COR-L47 (cell line): ENCODE data around the gene KRT5.
"Not testable (repeated sequence)": the region's sequence is repeated elsewhere in the genome, so short reads cannot be mapped to it uniquely, and the experiment has no call there.

Source experiments
- DNase-seq: peaks from one replicate; lab custom pipeline; 2025; lab: John Stamatoyannopoulos, UW

KRT5 gene

DNA sequence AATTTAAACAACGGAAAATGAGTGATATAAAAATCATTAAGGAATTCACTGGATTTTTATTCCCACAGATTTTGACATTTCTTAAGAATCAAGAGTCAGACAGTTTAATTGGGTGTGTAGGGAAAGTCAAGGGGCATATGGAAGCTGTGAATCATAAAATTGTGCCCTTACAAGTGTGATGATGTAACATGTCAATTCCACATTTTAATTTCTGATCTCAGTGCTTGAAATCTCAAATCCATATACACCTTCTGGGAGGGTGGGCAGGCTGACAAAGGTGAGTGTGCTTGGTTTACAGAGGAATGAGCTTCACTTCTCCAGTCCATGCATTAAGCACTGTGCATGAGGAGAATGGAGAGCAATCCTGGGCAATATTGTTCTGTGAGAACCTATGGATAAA lies 26.1 kb downstream of the KRT5 start:
- no peak for DNase-seq

GRCh38 chr12:52493172-52493571 lies 27.0 kb downstream of the KRT5 start, which contains the start of gene KRT6A:
KRT6A (minus strand) TSS chr12:52493257; CDS start chr12:52493188, 69 bp downstream.
- no peak for DNase-seq

DNA sequence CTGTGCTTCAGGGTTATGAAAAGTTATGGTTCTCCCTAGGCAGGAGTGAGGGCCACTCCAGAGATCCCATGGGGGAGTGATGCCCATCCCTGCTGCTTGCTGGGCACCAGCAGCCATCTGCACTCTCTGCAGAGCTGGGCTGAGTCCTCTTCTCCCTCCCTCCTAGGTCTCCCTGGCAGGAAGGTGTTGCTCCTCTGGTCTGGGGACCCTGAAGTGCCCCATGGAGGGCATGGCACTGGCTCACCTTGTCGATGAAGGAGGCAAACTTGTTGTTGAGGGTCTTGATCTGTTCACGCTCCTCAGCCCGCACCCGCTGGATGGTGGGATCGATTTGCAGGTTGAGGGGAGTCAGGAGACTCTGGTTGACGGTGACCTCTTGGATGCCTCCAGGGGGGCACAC lies 27.8 kb downstream of the KRT5 start:
- DNase-seq: not testable (repeated sequence)

GRCh38 chr12:52491495-52491894 lies 28.7 kb downstream of the KRT5 start:
- not testable (repeated sequence) for DNase-seq

- DNase-seq: no peak
Observed at GRCh38 chr12:52488736-52489135, 31.5 kb downstream of the KRT5 start.

GRCh38 chr12:52487744-52488443 lies 32.3 kb downstream of the KRT5 start:
- not testable (repeated sequence) for DNase-seq

- DNase-seq: no peak
Observed at GRCh38 chr12:52487211-52487610, 33.0 kb downstream of the KRT5 start.

- DNase-seq: no peak
Observed at GRCh38 chr12:52486166-52487105, 33.8 kb downstream of the KRT5 start.

DNA sequence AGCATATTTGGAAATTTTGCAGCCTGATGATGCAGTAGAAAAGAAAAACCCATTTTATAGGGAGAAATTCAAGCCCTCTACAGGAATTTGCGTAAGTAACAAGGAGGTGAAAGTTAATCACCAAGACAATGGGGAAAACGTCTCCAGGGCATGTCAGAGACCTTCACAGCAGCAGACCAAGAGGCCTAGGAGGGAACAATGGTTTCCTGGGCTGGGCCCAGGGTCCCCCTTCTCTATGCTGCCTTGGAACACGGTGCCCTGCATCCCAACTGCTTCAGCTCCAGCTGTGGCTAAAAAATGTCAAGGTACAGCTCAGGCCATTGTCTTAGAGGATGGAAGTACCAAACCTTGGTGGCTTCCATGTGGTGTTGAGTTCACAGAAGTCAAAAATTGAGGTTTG lies 40.1 kb downstream of the KRT5 start:
- no peak for DNase-seq

GRCh38 chr12:52477651-52478050 lies 42.5 kb downstream of the KRT5 start:
- DNase-seq: no peak

DNA sequence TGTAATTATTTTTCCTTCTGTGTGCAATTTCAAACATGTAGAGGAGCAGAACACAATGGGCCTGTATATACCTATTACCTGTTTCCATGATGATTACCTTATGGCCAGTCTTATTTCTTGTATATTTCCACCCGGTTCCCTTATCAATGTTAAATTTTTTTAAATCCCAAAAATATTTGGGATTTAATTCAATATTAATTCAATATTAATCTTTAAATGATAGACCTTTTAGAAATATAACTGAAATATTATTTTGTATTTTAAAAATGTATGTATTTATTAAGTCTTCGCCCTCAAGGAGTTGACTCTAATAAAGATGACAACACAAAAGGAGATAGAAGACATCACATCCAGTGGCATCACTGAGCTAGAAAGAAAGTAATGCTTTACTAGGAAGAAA lies 46.0 kb downstream of the KRT5 start:
- DNase-seq: no peak

GRCh38 chr12:52473768-52474167 lies 46.4 kb downstream of the KRT5 start, which contains the start of gene KRT6C:
KRT6C (minus strand) TSS chr12:52473805; CDS start chr12:52473737, 68 bp downstream.
- no peak for DNase-seq

DNA sequence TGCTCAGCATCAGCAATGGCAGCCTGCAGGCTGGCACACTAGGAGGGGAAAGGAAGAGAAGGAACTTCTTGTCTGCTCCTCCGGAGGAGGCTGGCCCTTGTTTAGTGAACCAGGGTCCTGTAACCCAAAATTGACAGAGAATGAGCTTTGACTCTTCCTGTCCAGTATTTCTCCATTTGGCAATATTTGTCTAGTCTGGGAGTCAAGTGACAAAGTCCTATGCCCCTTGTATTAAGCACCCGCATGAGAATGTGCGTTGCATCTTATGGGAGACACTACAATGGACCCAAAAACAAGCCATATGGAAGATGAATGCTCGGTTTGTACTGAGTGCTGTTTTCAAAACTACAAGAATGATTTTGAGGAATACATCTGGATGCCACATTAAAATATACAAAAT lies 50.3 kb downstream of the KRT5 start:
- DNase-seq: no peak

DNA sequence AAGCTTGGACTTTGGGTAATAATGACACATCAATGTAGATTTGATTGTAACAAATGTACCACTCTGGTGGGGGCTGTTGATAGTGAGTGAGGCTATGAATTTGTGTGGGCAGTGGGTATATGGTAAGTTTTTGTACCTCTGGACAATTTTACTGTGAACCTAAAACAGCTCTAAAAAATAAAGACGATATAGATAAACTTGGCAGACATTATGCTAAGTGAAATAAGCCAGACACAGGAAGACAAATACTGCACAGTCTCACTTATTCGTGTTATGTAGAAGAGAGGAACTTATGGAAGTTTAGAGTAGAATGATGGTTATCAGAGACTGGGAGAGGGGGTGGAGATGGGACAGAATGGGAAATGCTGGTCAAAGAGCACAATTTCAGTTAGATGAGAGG lies 55.3 kb downstream of the KRT5 start:
- no peak for DNase-seq
